ENCODE measurements around the gene SLC35F2. TPM values are rescaled to one million over a fixed set of nuclear protein-coding genes. Genes with fewer than 3 reads are reported as not detected.
"Not testable (repeated sequence)": the region's sequence is repeated elsewhere in the genome, so short reads cannot be mapped to it uniquely, and the experiment has no call there.

SLC35F2 gene
- total RNA-seq, 6 experiments from 2014 or later: 0.06 to 0.55 (median 0.28) TPM; not detected in 1

- ATAC-seq: no peak
- no peak overlapping the region for H3K4me3 ChIP-seq
- H3K9me3 ChIP-seq: no peaks in the 10 kb centered on the region
- no peaks in the 10 kb centered on the region for H3K36me3 ChIP-seq
- no peaks in the 10 kb centered on the region for H3K4me1 ChIP-seq
- no peak for DNase-seq
- intact Hi-C loops (cut with DNase I): no loop called here
- 74% methylated on average over 3 of the region's 3 CpGs for WGBS (ENCODE audit: insufficient coverage, low coverage, low lambda C conversion rate, missing lambda C conversion rate)
- no peaks in the 10 kb centered on the region for H3K27me3 ChIP-seq
- TF ChIP-seq CTCF (IDR thresholded peaks at IDR 0.05) (no peak), POLR2A (IDR thresholded peaks at IDR 0.05) (no peak)
- H3K27ac ChIP-seq: no peak overlapping the region
Observed at GRCh38 chr11:107769189-107769588, 89.4 kb downstream of the SLC35F2 start.

GRCh38 chr11:107758719-107759355 is 99.8 kb downstream of the SLC35F2 start:
- H3K4me1 ChIP-seq; H3K36me3 ChIP-seq; DNase-seq; H3K9me3 ChIP-seq; intact Hi-C loops (cut with DNase I); H3K27me3 ChIP-seq; H3K27ac ChIP-seq; ATAC-seq; H3K4me3 ChIP-seq: not testable (repeated sequence)
- 71% methylated on average over 1 of the region's 7 CpGs for WGBS (ENCODE audit: insufficient coverage, low coverage, low lambda C conversion rate, missing lambda C conversion rate)

GRCh38 chr11:107757661-107758060 is 100.9 kb downstream of the SLC35F2 start:
- H3K27me3 ChIP-seq: no peaks in the 10 kb centered on the region
- intact Hi-C loops (cut with DNase I): no loop called here
- H3K9me3 ChIP-seq: no peaks in the 10 kb centered on the region
- H3K4me3 ChIP-seq: no peak overlapping the region
- H3K4me1 ChIP-seq: no peaks in the 10 kb centered on the region
- no peak overlapping the region for H3K27ac ChIP-seq
- WGBS (ENCODE audit: insufficient coverage, low coverage, low lambda C conversion rate, missing lambda C conversion rate): 80% methylated on average over 1 of the region's 1 CpG
- DNase-seq (no peak), ATAC-seq (no peak)
- H3K36me3 ChIP-seq: no peaks in the 10 kb centered on the region
- TF ChIP-seq POLR2A (IDR thresholded peaks at IDR 0.05) (no peak), CTCF (IDR thresholded peaks at IDR 0.05) (no peak)

- H3K4me3 ChIP-seq: no peak overlapping the region
- no peaks in the 10 kb centered on the region for H3K4me1 ChIP-seq
- no peak for ATAC-seq
- H3K27ac ChIP-seq: no peak overlapping the region
- intact Hi-C loops (cut with DNase I): no loop called here
- no peaks in the 10 kb centered on the region for H3K9me3 ChIP-seq
- 73% methylated on average over 1 of the region's 1 CpG for WGBS (ENCODE audit: insufficient coverage, low coverage, low lambda C conversion rate, missing lambda C conversion rate)
- TF ChIP-seq POLR2A (IDR thresholded peaks at IDR 0.05): no peak
- TF ChIP-seq CTCF (IDR thresholded peaks at IDR 0.05): no peak
- H3K27me3 ChIP-seq: no peaks in the 10 kb centered on the region
- H3K36me3 ChIP-seq: no peaks in the 10 kb centered on the region
- DNase-seq: no peak
Observed at GRCh38 chr11:107756553-107756952, 102.0 kb downstream of the SLC35F2 start.

- no peak for ATAC-seq
- no peaks in the 10 kb centered on the region for H3K9me3 ChIP-seq
- DNase-seq: no peak
- H3K27ac ChIP-seq: no peak overlapping the region
- no peaks in the 10 kb centered on the region for H3K4me1 ChIP-seq
- TF ChIP-seq POLR2A (IDR thresholded peaks at IDR 0.05) (no peak), CTCF (IDR thresholded peaks at IDR 0.05) (no peak)
- intact Hi-C loops (cut with DNase I): no loop called here
- H3K4me3 ChIP-seq: no peak overlapping the region
- H3K36me3 ChIP-seq: no peaks in the 10 kb centered on the region
- WGBS (ENCODE audit: insufficient coverage, low coverage, low lambda C conversion rate, missing lambda C conversion rate): 53% methylated on average over 2 of the region's 2 CpGs
- H3K27me3 ChIP-seq: no peaks in the 10 kb centered on the region
Observed at GRCh38 chr11:107752949-107753822, 105.4 kb downstream of the SLC35F2 start.

All from right lobe of liver (tissue), 6 donors.